Breast epithelium (tissue), 4 donors: ENCODE data around the gene GPR84. TPM values are rescaled to one million over a fixed set of nuclear protein-coding genes. Genes with fewer than 3 reads are reported as not detected.

Experiments
- DNase-seq, 2 donors: peaks; one replicate each; pipeline ENCODE4 v3.0.0-alpha.2; 2019; ENCODE audit warnings: low spot score in 2 of 2
- H3K27ac ChIP-seq, 2 donors: fragments of 200-600 bp; sonication (generic) in 1 of 2; one replicate each; pipeline ENCODE4 v1.5.1; 2016 to 2019; ENCODE audit warnings: mild to moderate bottlenecking in 1 of 2
- H3K27me3 ChIP-seq, 2 donors: fragments of 200-600 bp; sonication (generic) in 1 of 2; one replicate each; pipeline versions ENCODE4 v1.5.1 to v1.6.0; 2017 to 2019; ENCODE audit warnings: control low read depth in 1 of 2, mild to moderate bottlenecking in 1 of 2
- H3K36me3 ChIP-seq: fragments of 200-600 bp; one replicate; pipeline ENCODE4 v1.5.1; 2019
- H3K4me1 ChIP-seq, 2 donors: fragments of 200-600 bp; sonication (generic); one replicate each; pipeline ENCODE4 v1.5.1; 2016 to 2019; ENCODE audit warnings: control low read depth in 1 of 2
- H3K4me3 ChIP-seq, 3 donors: fragments of 200-600 bp; sonication (generic); 1 replicate in 2 of 3; 2 replicates in 1 of 3; pipeline ENCODE4 v1.5.1; 2016 to 2019; ENCODE audit warnings: mild to moderate bottlenecking in 3 of 3, moderate library complexity in 2 of 3
- H3K9me3 ChIP-seq, 2 donors: fragments of 200-600 bp; sonication (generic) in 1 of 2; one replicate each; pipeline ENCODE4 v1.5.1; 2016 to 2019; ENCODE audit warnings: control low read depth in 1 of 2
- CTCF ChIP-seq, 3 donors: fragments of 450-650 bp; IDR thresholded peaks; one replicate each; pipeline ENCODE4 v1.5.1; 2016 to 2017; ENCODE audit warnings: antibody characterized with exemption in 3 of 3, mild to moderate bottlenecking in 3 of 3, moderate library complexity in 3 of 3
- POLR2A ChIP-seq: fragments of 450-650 bp; IDR thresholded peaks from one replicate; pipeline ENCODE4 v1.6.1; 2016; ENCODE audit warnings: antibody characterized with exemption, mild to moderate bottlenecking, moderate library complexity
- POLR2AphosphoS5 ChIP-seq, 3 donors: sonication (generic); formaldehyde crosslinking; IDR thresholded peaks; one replicate each; pipeline ENCODE4 v1.6.1; 2017; ENCODE audit warnings: antibody characterized with exemption in 3 of 3
- intact Hi-C: fragments of 100-400 bp; cut with DNase I; formaldehyde crosslinking; loops from one replicate; pipeline ENCODE4 v1.15.1; 2023; ENCODE audit warnings: low total_unique reads
- total RNA-seq, 3 donors: library from RNA; depleted of rRNA; stranded (reverse); fragments of >200 nt; gene quantifications; one replicate each; pipeline ENCODE4 v1.1.0, GENCODE V29; 2016

Gene GPR84
- total RNA-seq, 3 donors from 2014 or later, result 0.44 TPM; not detected in 2

GRCh38 chr12:54379398-54380201, 15.3 kb upstream of the GPR84 start:
- Histone ChIP-seq H3K36me3 (no peaks in the 10 kb centered on the region), H3K27me3 (no peaks in the 10 kb centered on the region), H3K9me3 (no peaks in the 10 kb centered on the region), H3K4me1 (no peaks in the 10 kb centered on the region), H3K27ac (peak overlapping the region; percentile 70 to 81), H3K4me3 (peak overlapping the region; percentile 54 to 73 (median 54))
- intact Hi-C loops, result no loop called here
- TF ChIP-seq CTCF (IDR thresholded peaks at IDR 0.05) (peak; percentile 96 to 100 (median 99)), POLR2A (no peak), POLR2AphosphoS5 (IDR thresholded peaks at IDR 0.05) (peak in 2 of 3 donors; percentile 51 to 64)
- DNase-seq, result peak; percentile 82 to 93

GRCh38 chr12:54378796-54379397, 14.6 kb upstream of the GPR84 start:
- Histone ChIP-seq H3K27ac (peak overlapping the region; percentile 70 to 81), H3K4me3 (peak overlapping the region; percentile 54 to 73 (median 54)), H3K36me3 (no peaks in the 10 kb centered on the region), H3K9me3 (no peaks in the 10 kb centered on the region), H3K27me3 (no peaks in the 10 kb centered on the region), H3K4me1 (no peaks in the 10 kb centered on the region)
- no peak for TF ChIP-seq CTCF (IDR thresholded peaks at IDR 0.05)
- TF ChIP-seq POLR2A, result no peak
- TF ChIP-seq POLR2AphosphoS5 (IDR thresholded peaks at IDR 0.05), result no peak
- DNase-seq, result no peak
- intact Hi-C loops, result no loop called here

- no peaks in the 10 kb centered on the region for H3K4me1 ChIP-seq
- peak overlapping the region in 2 of 3 donors; percentile 54 to 73 for H3K4me3 ChIP-seq
- H3K27ac ChIP-seq, result peak overlapping the region in 1 of 2 donors; percentile 81
- H3K9me3 ChIP-seq, result no peaks in the 10 kb centered on the region
- H3K36me3 ChIP-seq, result no peaks in the 10 kb centered on the region
- intact Hi-C loops, result no loop called here
- no peaks in the 10 kb centered on the region for H3K27me3 ChIP-seq
- no peak for DNase-seq
- TF ChIP-seq POLR2AphosphoS5 (IDR thresholded peaks at IDR 0.05) (no peak), CTCF (IDR thresholded peaks at IDR 0.05) (no peak), POLR2A (no peak)
Observed at GRCh38 chr12:54377797-54378515, 13.7 kb upstream of the GPR84 start.

GRCh38 chr12:54377007-54377406, 12.7 kb upstream of the GPR84 start:
- peak overlapping the region; percentile 51 to 81 for H3K27ac ChIP-seq
- no peaks in the 10 kb centered on the region for H3K27me3 ChIP-seq
- no peak for DNase-seq
- peaks cover 0 to under 1% of the 10 kb centered on the region in 2 donors for H3K4me1 ChIP-seq
- intact Hi-C loops, result no loop called here
- H3K4me3 ChIP-seq, result no peak overlapping the region
- no peaks in the 10 kb centered on the region for H3K36me3 ChIP-seq
- H3K9me3 ChIP-seq, result no peaks in the 10 kb centered on the region
- TF ChIP-seq CTCF (IDR thresholded peaks at IDR 0.05), result no peak
- TF ChIP-seq POLR2AphosphoS5 (IDR thresholded peaks at IDR 0.05), result no peak
- no peak for TF ChIP-seq POLR2A
